K562 (cell line): Measurements from ENCODE around the gene PPP1R16B. TPM values are rescaled to one million over a fixed set of nuclear protein-coding genes. Genes with fewer than 3 reads are reported as not detected.

Experiments
- ATAC-seq: fragments of 200-7000 bp; cut with Tn5 transposase; 3 replicates; pipeline ENCODE4 v1.9.1; 2020; ENCODE audit warnings: moderate library complexity
- BruUV-seq: library from RNA; stranded (reverse); fragments of 400-500 nt; replicated peaks from 2 replicates; lab custom pipeline; 2021; lab: Mats Ljungman, UMichigan
- CTCF ChIA-PET: fragments of 300-600 bp; formaldehyde crosslinking; extraction: SDS; loops from one replicate; lab custom pipeline; 2021; ENCODE audit warnings: low intra/inter-chr PET ratio; lab: Yijun Ruan, JAX
- POLR2A ChIA-PET: fragments of 300-600, 350-650 bp; sonication (Branson Sonifier 250); formaldehyde crosslinking; extraction: SDS; loops from one replicate; lab custom pipeline; 2021; ENCODE audit warnings: antibody characterized with exemption, inconsistent platforms; lab: Yijun Ruan, JAX
- DNase-seq, 4 experiments: peaks; one replicate each; pipeline versions ENCODE4 v3.0.0 to v3.0.0-alpha.2; 2011 to 2018; ENCODE audit warnings: low spot score in 3 of 4, mixed read lengths in 3 of 4; ENCODE audit errors: extremely low read depth in 1 of 4
- FAIRE-seq: peaks from 2 replicates; lab custom pipeline; 2011; peaks lifted over from hg19 to GRCh38; lab: Jason Lieb, UNC
- H2AFZ ChIP-seq: 2 replicates; pipeline ENCODE4 v1.6.0; 2011; ENCODE audit warnings: low read depth, low read length, control low read depth, inconsistent platforms
- H3K27ac ChIP-seq: fragments of 200-600 bp; 3 replicates; pipeline ENCODE4 v1.8.0; 2011; ENCODE audit warnings: low read depth, mild to moderate bottlenecking, control low read depth, inconsistent platforms, low read length, moderate library complexity, mixed read lengths; ENCODE audit errors: extremely low read depth
- H3K27me3 ChIP-seq, 2 experiments: fragments of 300-600 bp in 1 of 2; 2 replicates in 1 of 2; 3 replicates in 1 of 2; pipeline versions ENCODE4 v1.6.0 to v1.8.0; 2011; ENCODE audit warnings: inconsistent platforms in 2 of 2, low read length in 2 of 2, mild to moderate bottlenecking in 1 of 2, mixed read lengths in 1 of 2, moderate library complexity in 1 of 2; ENCODE audit not compliant: control insufficient read depth in 2 of 2, insufficient read depth in 2 of 2
- H3K36me3 ChIP-seq: fragments of 300-600 bp; 3 replicates; pipeline ENCODE4 v1.8.0; 2011; ENCODE audit warnings: mild to moderate bottlenecking, low read length, inconsistent platforms; ENCODE audit not compliant: control insufficient read depth, insufficient read depth
- H3K4me1 ChIP-seq, 2 experiments: fragments of 200-600 bp in 1 of 2; replicated peaks in 1 of 2; 2 replicates in 1 of 2; 3 replicates in 1 of 2; pipeline versions ENCODE4 v1.5.1 to v1.8.0; 2011; ENCODE audit warnings: inconsistent platforms in 2 of 2, low read length in 2 of 2, mild to moderate bottlenecking in 1 of 2, mixed read lengths in 1 of 2, moderate library complexity in 1 of 2; ENCODE audit not compliant: control insufficient read depth in 2 of 2, insufficient read depth in 2 of 2
- H3K4me2 ChIP-seq: 2 replicates; pipeline ENCODE4 v1.6.1; 2011; ENCODE audit warnings: low read length, control low read depth, inconsistent platforms, mixed read lengths; ENCODE audit not compliant: insufficient read depth
- H3K4me3 ChIP-seq: fragments of 200-600 bp; sonication (generic), shearing (Covaris generic); 2 replicates; pipeline ENCODE4 v1.5.1; 2016; ENCODE audit warnings: control low read depth, inconsistent platforms
- H3K79me2 ChIP-seq: fragments of 200-600 bp; 3 replicates; pipeline ENCODE4 v1.8.0; 2011; ENCODE audit warnings: low read length, inconsistent platforms; ENCODE audit not compliant: control insufficient read depth, insufficient read depth
- H3K9ac ChIP-seq, 2 experiments: 2 replicates each; pipeline versions ENCODE4 v1.6.0 to v1.6.1; 2011; ENCODE audit warnings: low read depth in 2 of 2, low read length in 2 of 2, control low read depth in 1 of 2, inconsistent platforms in 1 of 2, mild to moderate bottlenecking in 1 of 2, mixed read lengths in 1 of 2; ENCODE audit not compliant: insufficient read depth in 1 of 2
- H3K9me1 ChIP-seq: one replicate; pipeline ENCODE4 v1.6.0; 2011; ENCODE audit warnings: inconsistent platforms, mild to moderate bottlenecking, low read length, moderate library complexity; ENCODE audit not compliant: control insufficient read depth, insufficient read depth
- H3K9me3 ChIP-seq: replicated peaks from 2 replicates; pipeline ENCODE4 v1.5.1; 2011; ENCODE audit warnings: low read depth, low read length, inconsistent platforms; ENCODE audit not compliant: control insufficient read depth, insufficient read depth
- H4K20me1 ChIP-seq: replicated peaks from 2 replicates; pipeline ENCODE4 v1.6.1; 2011; ENCODE audit warnings: low read length, inconsistent platforms, mixed read lengths; ENCODE audit not compliant: control insufficient read depth, insufficient read depth
- CHD1 ChIP-seq: fragments of 200-600 bp; sonication (generic); IDR thresholded peaks from one replicate; pipeline ENCODE4 v1.6.1; 2012; ENCODE audit warnings: mild to moderate bottlenecking, moderate library complexity, low read length, inconsistent platforms
- CREBBP ChIP-seq: IDR thresholded peaks from one replicate; pipeline ENCODE4 v1.6.1; 2012; ENCODE audit warnings: low read depth, mild to moderate bottlenecking, control low read depth, inconsistent platforms, low read length
- EP300 ChIP-seq: IDR thresholded peaks from 2 replicates; pipeline ENCODE4 v1.6.1; 2012; ENCODE audit warnings: low read length, improper control_type of control experiment
- ETV6 ChIP-seq, 3 experiments: fragments of 150-350 bp in 1 of 3; sonication (generic) in 1 of 3; formaldehyde crosslinking in 1 of 3; IDR thresholded peaks; 2 replicates each; pipeline versions ENCODE4 v1.6.1 to v1.8.0; 2014 to 2022; ENCODE audit warnings: borderline replicate concordance in 2 of 3, low read depth in 2 of 3, antibody characterized with exemption in 1 of 3, low read length in 1 of 3, mild to moderate bottlenecking in 1 of 3, missing genetic modification reagents in 1 of 3
- TCF3 ChIP-seq: sonication (generic); formaldehyde crosslinking; IDR thresholded peaks from 2 replicates; pipeline ENCODE4 v1.4.0; 2020; ENCODE audit warnings: mild to moderate bottlenecking, missing genetic modification reagents
- TEAD1 ChIP-seq, 2 experiments: fragments of 450-650 bp in 1 of 2; sonication (generic) in 1 of 2; formaldehyde crosslinking; IDR thresholded peaks; 2 replicates each; pipeline versions ENCODE4 v1.4.0 to v1.8.0; 2020 to 2022; ENCODE audit warnings: mild to moderate bottlenecking in 2 of 2, missing genetic modification reagents in 1 of 2
- WGBS: fragments of 100-300 bp; shearing (Covaris generic); methylation state at CpG from one replicate; pipeline ENCODE4 v1.1.6; 2016; ENCODE audit warnings: low coverage, mixed read lengths; ENCODE audit not compliant: insufficient coverage; ENCODE audit errors: missing lambda C conversion rate; 5-methylcytosine and 5-hydroxymethylcytosine counted together
- in situ Hi-C: fragments of 300-500 bp; cut with MboI; formaldehyde crosslinking; loops from 4 replicates; pipeline ENCODE4 v1.15.0; 2018; ENCODE audit warnings: inconsistent platforms, mixed read lengths
- intact Hi-C: fragments of 100-400 bp; cut with micrococcal nuclease; formaldehyde crosslinking; loops from 2 replicates; pipeline ENCODE4 v1.14.2; 2022
- polyA plus RNA-seq, 8 experiments: library from polyadenylated mRNA; depleted of rRNA in 4 of 8; stranded (reverse) in 5 of 8; unstranded in 3 of 8; fragments of >200 nt; fragmentation: Nextera tagmentation in 2 of 8; fragmentation: Illumina TruSeq in 1 of 8; extraction: Ambion mirVana in 2 of 8; extraction: Trizol in 1 of 8; gene quantifications; 2 replicates each; pipeline versions ENCODE4 v1.2.1 to v1.2.3, GENCODE V29; 2011 to 2014; ENCODE audit warnings: inconsistent platforms in 1 of 8, missing spikeins in 1 of 8
- total RNA-seq, 7 experiments: library from RNA; depleted of rRNA in 6 of 7; stranded (reverse); fragments of >200 nt in 6 of 7; fragmentation: Illumina TruSeq in 2 of 7; extraction: Trizol in 2 of 7; gene quantifications; 2 replicates each; pipeline versions ENCODE4 v1.2.1 to v1.2.3, GENCODE V29; 2011 to 2021; ENCODE audit warnings: low replicate concordance in 1 of 7
- TF ChIP-seq, protein P1 (sequence below): fragments of 450-650 bp; IDR thresholded peaks from one replicate; pipeline ENCODE4 v1.6.1; 2018; ENCODE audit warnings: mild to moderate bottlenecking, moderate library complexity; ENCODE audit not compliant: partially characterized antibody
- TF ChIP-seq, protein P2 (sequence below), 2 experiments: fragments of 450-650 bp; IDR thresholded peaks; 2 replicates each; pipeline ENCODE4 v1.6.1; 2016; ENCODE audit warnings: mild to moderate bottlenecking in 2 of 2, borderline replicate concordance in 1 of 2, low read depth in 1 of 2, moderate library complexity in 1 of 2

Gene PPP1R16B
- total and polyA plus RNA-seq, 9 of the 15 experiments (the other 6 are each of a cell fraction or from before 2014, with no cell fraction given) = 1.5 to 11.5 (median 6.8) TPM

GRCh38 chr20:38770970-38771369 is 34.5 kb upstream of the PPP1R16B start:
- H3K36me3 ChIP-seq = peaks cover 64% of the 10 kb centered on the region; the same call in 2 of the 3 replicates
- TF ChIP-seq TEAD1 (CRISPR knock-in tag; IDR thresholded peaks at IDR 0.05) (no peak), EP300 (no peak), TCF3 (CRISPR knock-in tag) (no peak), CREBBP (no peak), ETV6 (IDR thresholded peaks at IDR 0.05; ENCODE audit: borderline replicate concordance in 1 of 2, low read depth in 2 of 2, low read length in 1 of 2) (no peak), ETV6 (CRISPR knock-in tag; IDR thresholded peaks at IDR 0.05; ENCODE audit: borderline replicate concordance) (no peak), CHD1 (no peak)
- TF ChIP-seq, protein P1, sequence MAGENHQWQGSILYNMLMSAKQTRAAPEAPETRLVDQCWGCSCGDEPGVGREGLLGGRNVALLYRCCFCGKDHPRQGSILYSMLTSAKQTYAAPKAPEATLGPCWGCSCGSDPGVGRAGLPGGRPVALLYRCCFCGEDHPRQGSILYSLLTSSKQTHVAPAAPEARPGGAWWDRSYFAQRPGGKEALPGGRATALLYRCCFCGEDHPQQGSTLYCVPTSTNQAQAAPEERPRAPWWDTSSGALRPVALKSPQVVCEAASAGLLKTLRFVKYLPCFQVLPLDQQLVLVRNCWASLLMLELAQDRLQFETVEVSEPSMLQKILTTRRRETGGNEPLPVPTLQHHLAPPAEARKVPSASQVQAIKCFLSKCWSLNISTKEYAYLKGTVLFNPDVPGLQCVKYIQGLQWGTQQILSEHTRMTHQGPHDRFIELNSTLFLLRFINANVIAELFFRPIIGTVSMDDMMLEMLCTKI = no peak
- TF ChIP-seq, protein P2, sequence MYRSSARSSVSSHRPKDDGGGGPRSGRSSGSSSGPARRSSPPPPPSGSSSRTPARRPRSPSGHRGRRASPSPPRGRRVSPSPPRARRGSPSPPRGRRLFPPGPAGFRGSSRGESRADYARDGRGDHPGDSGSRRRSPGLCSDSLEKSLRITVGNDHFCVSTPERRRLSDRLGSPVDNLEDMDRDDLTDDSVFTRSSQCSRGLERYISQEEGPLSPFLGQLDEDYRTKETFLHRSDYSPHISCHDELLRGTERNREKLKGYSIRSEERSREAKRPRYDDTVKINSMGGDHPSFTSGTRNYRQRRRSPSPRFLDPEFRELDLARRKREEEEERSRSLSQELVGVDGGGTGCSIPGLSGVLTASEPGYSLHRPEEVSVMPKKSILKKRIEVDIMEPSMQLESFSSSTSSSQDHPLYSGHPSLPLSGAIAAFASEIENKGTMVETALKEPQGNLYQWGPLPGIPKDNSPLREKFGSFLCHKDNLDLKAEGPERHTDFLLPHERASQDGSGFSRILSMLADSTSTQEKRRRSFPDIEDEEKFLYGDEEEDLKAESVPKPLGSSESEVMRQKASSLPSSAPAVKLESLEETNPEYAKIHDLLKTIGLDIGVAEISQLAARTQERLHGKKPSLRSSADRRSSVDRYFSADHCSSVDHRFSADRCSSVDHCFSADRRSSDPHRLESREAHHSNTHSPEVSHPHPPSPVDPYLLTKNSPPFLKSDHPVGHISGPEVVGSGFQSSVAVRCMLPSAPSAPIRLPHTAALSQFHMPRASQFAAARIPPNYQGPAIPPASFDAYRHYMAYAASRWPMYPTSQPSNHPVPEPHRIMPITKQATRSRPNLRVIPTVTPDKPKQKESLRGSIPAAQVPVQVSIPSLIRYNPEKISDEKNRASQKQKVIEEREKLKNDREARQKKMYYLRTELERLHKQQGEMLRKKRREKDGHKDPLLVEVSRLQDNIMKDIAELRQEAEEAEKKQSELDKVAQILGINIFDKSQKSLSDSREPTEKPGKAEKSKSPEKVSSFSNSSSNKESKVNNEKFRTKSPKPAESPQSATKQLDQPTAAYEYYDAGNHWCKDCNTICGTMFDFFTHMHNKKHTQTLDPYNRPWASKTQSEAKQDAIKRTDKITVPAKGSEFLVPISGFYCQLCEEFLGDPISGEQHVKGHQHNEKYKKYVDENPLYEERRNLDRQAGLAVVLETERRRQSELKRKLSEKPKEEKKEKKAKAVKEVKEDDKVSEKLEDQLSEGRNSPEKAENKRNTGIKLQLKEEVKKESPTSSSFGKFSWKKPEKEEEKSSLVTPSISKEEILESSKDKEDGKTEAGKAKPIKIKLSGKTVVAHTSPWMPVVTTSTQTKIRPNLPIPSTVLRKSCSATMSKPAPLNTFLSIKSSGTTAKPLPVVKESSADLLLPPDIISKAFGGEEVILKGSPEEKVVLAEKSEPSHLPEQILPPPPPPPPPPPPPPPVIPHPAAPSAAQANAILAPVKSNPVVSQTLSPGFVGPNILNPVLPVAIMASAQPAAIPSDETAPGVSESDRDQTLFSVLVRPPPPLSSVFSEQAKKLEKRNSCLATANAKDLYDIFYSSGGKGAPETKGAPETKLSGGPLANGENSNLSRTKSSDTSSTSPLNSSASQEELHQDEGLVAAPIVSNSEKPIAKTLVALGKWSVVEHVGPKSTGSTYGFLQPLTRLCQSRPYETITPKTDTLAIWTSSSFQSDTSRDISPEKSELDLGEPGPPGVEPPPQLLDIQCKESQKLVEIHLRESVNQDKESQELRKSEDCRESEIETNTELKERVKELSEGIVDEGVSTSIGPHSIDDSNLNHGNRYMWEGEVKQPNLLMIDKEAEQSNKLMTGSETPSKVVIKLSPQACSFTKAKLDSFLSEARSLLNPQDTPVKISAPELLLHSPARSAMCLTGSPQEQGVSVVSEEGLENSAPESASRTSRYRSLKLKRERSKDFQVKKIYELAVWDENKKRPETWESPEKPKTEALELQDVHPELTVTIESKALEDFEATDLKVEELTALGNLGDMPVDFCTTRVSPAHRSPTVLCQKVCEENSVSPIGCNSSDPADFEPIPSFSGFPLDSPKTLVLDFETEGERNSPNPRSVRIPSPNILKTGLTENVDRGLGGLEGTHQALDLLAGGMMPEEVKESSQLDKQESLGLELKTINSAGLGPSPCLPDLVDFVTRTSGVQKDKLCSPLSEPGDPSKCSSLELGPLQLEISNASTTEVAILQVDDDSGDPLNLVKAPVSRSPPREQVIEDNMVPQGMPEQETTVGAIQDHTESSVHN (IDR thresholded peaks at IDR 0.05; ENCODE audit: borderline replicate concordance in 1 of 2, low read depth in 1 of 2) = no peak
- intact Hi-C loops = no loop called here
- in situ Hi-C loops = no loop called here
- WGBS = 69% methylated on average over 7 of the region's 7 CpGs
- no peak overlapping the region for H3K4me3 ChIP-seq
- BruUV-seq = no TSS peak
- CTCF ChIA-PET = no interaction called here
- H3K9me3 ChIP-seq = no peaks in the 10 kb centered on the region
- no peak for ATAC-seq
- H2AFZ ChIP-seq = no peak overlapping the region
- H3K4me1 ChIP-seq = no peaks in the 10 kb centered on the region
- no peak overlapping the region for H3K27ac ChIP-seq
- no peak for DNase-seq
- peaks cover under 1% of the 10 kb centered on the region for H3K9me1 ChIP-seq
- no peaks in the 10 kb centered on the region for H4K20me1 ChIP-seq
- H3K9ac ChIP-seq = 0 out of 4 replicates have a peak overlapping the region, but pooled peaks of 1 of the 2 experiments have one; percentile 38
- no peak for FAIRE-seq
- no peaks in the 10 kb centered on the region for H3K27me3 ChIP-seq
- no peak overlapping the region for H3K4me2 ChIP-seq
- no peaks in the 10 kb centered on the region for H3K79me2 ChIP-seq
- POLR2A ChIA-PET = interaction anchor here (0.6 kb wide), 1 partner anchor 12 kb away, joined by 3 read pairs; no protein-coding TSS in a partner anchor
